SU-DHL-6 (cell line): ENCODE results near the gene LAD1.

ENCODE experiments used
- CTCF ChIP-seq: fragments of 200-600 bp; sonication (generic); IDR thresholded peaks from one replicate; pipeline ENCODE4 v1.5.1; 2017; ENCODE audit warnings: antibody characterized with exemption, mild to moderate bottlenecking, low read length, moderate library complexity; ENCODE audit not compliant: insufficient read depth, poor library complexity, severe bottlenecking
- EZH2phosphoT487 ChIP-seq: fragments of 200-600 bp; sonication (generic), shearing (Covaris generic); conservative IDR thresholded peaks from 2 replicates; pipeline ENCODE4 v1.6.1; 2018; ENCODE audit warnings: mild to moderate bottlenecking, antibody characterized with exemption, low read length, moderate library complexity, mixed read lengths

GRCh38 chr1:201335174-201335870, 63.8 kb downstream of the LAD1 start:
- TF ChIP-seq CTCF (no peak), EZH2phosphoT487 (no peak)
